Memory B cell (primary cell): ENCODE data around the gene TMEM131L.

Experiments
- ATAC-seq: fragments of 150-1000 bp; cut with Tn5 transposase; 2 replicates; pipeline ENCODE4 v1.10.0; 2021; ENCODE audit warnings: low read depth, mild to moderate bottlenecking, moderate library complexity
- DNase-seq, 2 donors: peaks; one replicate each; pipeline ENCODE4 v3.0.0; 2022; ENCODE audit warnings: low spot score in 2 of 2
- H3K27ac Mint-ChIP-seq: one replicate; pipeline ENCODE4 v1.8.0; 2022; ENCODE audit warnings: mild to moderate bottlenecking, moderate library complexity, mixed read lengths
- H3K27me3 Mint-ChIP-seq: one replicate; pipeline ENCODE4 v1.8.0; 2022; ENCODE audit warnings: mixed read lengths
- H3K36me3 Mint-ChIP-seq: one replicate; pipeline ENCODE4 v1.8.0; 2022; ENCODE audit warnings: mild to moderate bottlenecking, mixed read lengths
- H3K4me1 Mint-ChIP-seq: one replicate; pipeline ENCODE4 v1.8.0; 2022; ENCODE audit warnings: mixed read lengths
- H3K4me3 Mint-ChIP-seq: one replicate; pipeline ENCODE4 v1.8.0; 2022; ENCODE audit warnings: mild to moderate bottlenecking, moderate library complexity, mixed read lengths
- H3K9me3 Mint-ChIP-seq: one replicate; pipeline ENCODE4 v1.8.0; 2022; ENCODE audit warnings: mixed read lengths

Gene TMEM131L

GRCh38 chr4:153509724-153510123 is 43.6 kb downstream of the TMEM131L start:
- H3K4me3 Mint-ChIP-seq, result no peak overlapping the region
- ATAC-seq (no peak), DNase-seq (no peak)
- peaks cover 61% of the 10 kb centered on the region for H3K4me1 Mint-ChIP-seq
- H3K27ac Mint-ChIP-seq, result peak overlapping the region; percentile 60
- H3K27me3 Mint-ChIP-seq, result no peaks in the 10 kb centered on the region
- no peaks in the 10 kb centered on the region for H3K9me3 Mint-ChIP-seq
- peaks cover 28% of the 10 kb centered on the region for H3K36me3 Mint-ChIP-seq

- ATAC-seq, result no peak
- Mint-ChIP-seq H3K9me3 (no peaks in the 10 kb centered on the region), H3K27ac (peak overlapping the region; percentile 60), H3K4me1 (peaks cover 62% of the 10 kb centered on the region), H3K27me3 (no peaks in the 10 kb centered on the region), H3K4me3 (no peak overlapping the region), H3K36me3 (peaks cover 29% of the 10 kb centered on the region)
- DNase-seq, result no peak
These were observed 44.3 kb downstream of the TMEM131L start for GRCh38 chr4:153510252-153511001.

- Mint-ChIP-seq H3K9me3 (no peaks in the 10 kb centered on the region), H3K4me3 (no peak overlapping the region), H3K36me3 (peaks cover 25% of the 10 kb centered on the region), H3K27ac (peak overlapping the region; percentile 45), H3K27me3 (no peaks in the 10 kb centered on the region), H3K4me1 (peaks cover 57% of the 10 kb centered on the region)
- DNase-seq (no peak), ATAC-seq (no peak)
These were observed 44.9 kb downstream of the TMEM131L start for GRCh38 chr4:153511104-153511503.

- Mint-ChIP-seq H3K36me3 (peaks cover 27% of the 10 kb centered on the region), H3K9me3 (no peaks in the 10 kb centered on the region), H3K27me3 (no peaks in the 10 kb centered on the region), H3K4me3 (no peak overlapping the region), H3K27ac (peak overlapping the region; percentile 89), H3K4me1 (peaks cover 54% of the 10 kb centered on the region)
- ATAC-seq, result no peak
- no peak for DNase-seq
These were observed 46.1 kb downstream of the TMEM131L start for GRCh38 chr4:153512162-153512852.

GRCh38 chr4:153512952-153513500 is 46.9 kb downstream of the TMEM131L start:
- peaks cover 24% of the 10 kb centered on the region for H3K36me3 Mint-ChIP-seq
- peaks cover 52% of the 10 kb centered on the region for H3K4me1 Mint-ChIP-seq
- no peaks in the 10 kb centered on the region for H3K27me3 Mint-ChIP-seq
- no peak overlapping the region for H3K4me3 Mint-ChIP-seq
- no peak for ATAC-seq
- no peaks in the 10 kb centered on the region for H3K9me3 Mint-ChIP-seq
- peak overlapping the region; percentile 89 for H3K27ac Mint-ChIP-seq
- no peak for DNase-seq

GRCh38 chr4:153513596-153513995 is 47.4 kb downstream of the TMEM131L start:
- Mint-ChIP-seq H3K27me3 (no peaks in the 10 kb centered on the region), H3K36me3 (peaks cover 27% of the 10 kb centered on the region)
- ATAC-seq, result no peak

GRCh38 chr4:153514001-153514526 is 47.9 kb downstream of the TMEM131L start:
- H3K4me3 Mint-ChIP-seq, result no peak overlapping the region

More at GRCh38 chr4:153513596-153513995, 47.4 kb downstream of the TMEM131L start:
- Mint-ChIP-seq H3K4me3 (no peak overlapping the region), H3K4me1 (peaks cover 58% of the 10 kb centered on the region), H3K27ac (peak overlapping the region; percentile 89), H3K9me3 (no peaks in the 10 kb centered on the region)
- no peak for DNase-seq

GRCh38 chr4:153514688-153515426 is 48.7 kb downstream of the TMEM131L start:
- peak overlapping the region; percentile 35 for H3K4me3 Mint-ChIP-seq
- peaks cover 64% of the 10 kb centered on the region for H3K4me1 Mint-ChIP-seq
- peaks cover 25% of the 10 kb centered on the region for H3K36me3 Mint-ChIP-seq

More at GRCh38 chr4:153514001-153514526, 47.9 kb downstream of the TMEM131L start:
- Mint-ChIP-seq H3K36me3 (peaks cover 26% of the 10 kb centered on the region), H3K27ac (peak overlapping the region; percentile 89), H3K27me3 (no peaks in the 10 kb centered on the region), H3K4me1 (peaks cover 62% of the 10 kb centered on the region), H3K9me3 (no peaks in the 10 kb centered on the region)
- DNase-seq, result no peak
- no peak for ATAC-seq

GRCh38 chr4:153517159-153517558 is 51.0 kb downstream of the TMEM131L start:
- H3K36me3 Mint-ChIP-seq, result peaks cover 12% of the 10 kb centered on the region
- no peaks in the 10 kb centered on the region for H3K9me3 Mint-ChIP-seq
- H3K27me3 Mint-ChIP-seq, result no peaks in the 10 kb centered on the region
- peak overlapping the region; percentile 91 for H3K27ac Mint-ChIP-seq
- DNase-seq, result no peak
- H3K4me3 Mint-ChIP-seq, result no peak overlapping the region
- no peak for ATAC-seq
- peaks cover 72% of the 10 kb centered on the region for H3K4me1 Mint-ChIP-seq

More at GRCh38 chr4:153514688-153515426, 48.7 kb downstream of the TMEM131L start:
- no peaks in the 10 kb centered on the region for H3K27me3 Mint-ChIP-seq
- DNase-seq (no peak), ATAC-seq (peak; percentile 21)
- no peaks in the 10 kb centered on the region for H3K9me3 Mint-ChIP-seq
- H3K27ac Mint-ChIP-seq, result peak overlapping the region; percentile 83

GRCh38 chr4:153518001-153518400 is 51.8 kb downstream of the TMEM131L start:
- no peaks in the 10 kb centered on the region for H3K27me3 Mint-ChIP-seq
- peak overlapping the region; percentile 60 for H3K4me3 Mint-ChIP-seq
- H3K36me3 Mint-ChIP-seq, result peaks cover 10% of the 10 kb centered on the region
- peaks cover 72% of the 10 kb centered on the region for H3K4me1 Mint-ChIP-seq
- ATAC-seq (no peak), DNase-seq (no peak)
- H3K9me3 Mint-ChIP-seq, result no peaks in the 10 kb centered on the region
- H3K27ac Mint-ChIP-seq, result peak overlapping the region; percentile 91

GRCh38 chr4:153518637-153519389 is 52.7 kb downstream of the TMEM131L start:
- H3K36me3 Mint-ChIP-seq, result peaks cover 10% of the 10 kb centered on the region
- DNase-seq, result no peak
- H3K4me1 Mint-ChIP-seq, result peaks cover 70% of the 10 kb centered on the region
- peak overlapping the region; percentile 91 for H3K27ac Mint-ChIP-seq
- no peaks in the 10 kb centered on the region for H3K9me3 Mint-ChIP-seq
- H3K27me3 Mint-ChIP-seq, result no peaks in the 10 kb centered on the region
- peak overlapping the region; percentile 60 for H3K4me3 Mint-ChIP-seq
- ATAC-seq, result no peak

- H3K27ac Mint-ChIP-seq, result peak overlapping the region; percentile 91
- peak overlapping the region; percentile 28 for H3K4me3 Mint-ChIP-seq
- no peaks in the 10 kb centered on the region for H3K27me3 Mint-ChIP-seq
- H3K4me1 Mint-ChIP-seq, result peaks cover 71% of the 10 kb centered on the region
- ATAC-seq (no peak), DNase-seq (no peak)
- H3K36me3 Mint-ChIP-seq, result peaks cover 10% of the 10 kb centered on the region
- H3K9me3 Mint-ChIP-seq, result no peaks in the 10 kb centered on the region
These were observed 53.5 kb downstream of the TMEM131L start for GRCh38 chr4:153519687-153520086.

GRCh38 chr4:153520227-153520626 is 54.1 kb downstream of the TMEM131L start:
- Mint-ChIP-seq H3K27me3 (no peaks in the 10 kb centered on the region), H3K9me3 (no peaks in the 10 kb centered on the region), H3K27ac (peak overlapping the region; percentile 92), H3K4me1 (peaks cover 72% of the 10 kb centered on the region), H3K4me3 (peak overlapping the region; percentile 35), H3K36me3 (peaks cover 7% of the 10 kb centered on the region)
- no peak for DNase-seq
- ATAC-seq, result no peak
